Hepatocyte (in vitro differentiated cells): Measurements from ENCODE around the gene ANO1. TPM values are rescaled to one million over a fixed set of nuclear protein-coding genes. Genes with fewer than 3 reads are reported as not detected.

Experiments used
- DNase-seq: peaks from one replicate; pipeline ENCODE4 v3.0.0-alpha.2; 2016; ENCODE audit warnings: low spot score
- H2AFZ ChIP-seq: fragments of 200-600 bp; sonication (generic); 2 replicates; pipeline ENCODE4 v1.6.0; 2016; ENCODE audit warnings: antibody characterized with exemption, mild to moderate bottlenecking
- H3K27ac ChIP-seq: fragments of 200-600 bp; sonication (generic); 2 replicates; pipeline ENCODE4 v1.5.1; 2016; ENCODE audit warnings: mild to moderate bottlenecking
- H3K27me3 ChIP-seq: fragments of 200-600 bp; sonication (generic); 2 replicates; pipeline ENCODE4 v1.6.1; 2016
- H3K36me3 ChIP-seq: fragments of 200-600 bp; sonication (generic); replicated peaks from 2 replicates; pipeline ENCODE4 v1.5.1; 2016; ENCODE audit warnings: low read depth; ENCODE audit not compliant: insufficient read depth
- H3K4me1 ChIP-seq: fragments of 200-600 bp; sonication (generic); 2 replicates; pipeline ENCODE4 v1.5.1; 2016; ENCODE audit warnings: mild to moderate bottlenecking, moderate library complexity; ENCODE audit not compliant: insufficient read depth
- H3K4me2 ChIP-seq: fragments of 200-600 bp; sonication (generic); 2 replicates; pipeline ENCODE4 v1.6.0; 2016
- H3K4me3 ChIP-seq: fragments of 200-600 bp; sonication (generic); 2 replicates; pipeline ENCODE4 v1.5.1; 2016; ENCODE audit warnings: mild to moderate bottlenecking
- H3K79me2 ChIP-seq: fragments of 200-600 bp; sonication (generic); 2 replicates; pipeline ENCODE4 v1.6.0; 2017; ENCODE audit warnings: mild to moderate bottlenecking
- H3K9me2 ChIP-seq: fragments of 200-600 bp; sonication (generic); replicated peaks from 2 replicates; pipeline ENCODE4 v1.6.0; 2017; ENCODE audit warnings: mild to moderate bottlenecking; ENCODE audit not compliant: insufficient read depth
- H3K9me3 ChIP-seq: fragments of 200-600 bp; sonication (generic); 2 replicates; pipeline ENCODE4 v1.5.1; 2016; ENCODE audit warnings: low read depth, mild to moderate bottlenecking
- H4K20me1 ChIP-seq: fragments of 200-600 bp; sonication (generic); 2 replicates; pipeline ENCODE4 v1.6.0; 2016; ENCODE audit warnings: mild to moderate bottlenecking; ENCODE audit not compliant: insufficient read depth, poor library complexity, severe bottlenecking
- CTCF ChIP-seq: fragments of 200-600 bp; sonication (generic); IDR thresholded peaks from 2 replicates; pipeline ENCODE4 v1.5.1; 2016; ENCODE audit warnings: antibody characterized with exemption, mild to moderate bottlenecking; ENCODE audit not compliant: poor library complexity
- EZH2 ChIP-seq: fragments of 200-600 bp; sonication (generic); IDR thresholded peaks from 2 replicates; pipeline ENCODE4 v1.6.1; 2016; ENCODE audit warnings: antibody characterized with exemption, mild to moderate bottlenecking, borderline replicate concordance
- EZH2phosphoT487 ChIP-seq: fragments of 200-600 bp; sonication (generic); IDR thresholded peaks from one replicate; pipeline ENCODE4 v1.6.1; 2018; ENCODE audit warnings: antibody characterized with exemption, mild to moderate bottlenecking, low read depth, moderate library complexity; ENCODE audit not compliant: unreplicated experiment, severe bottlenecking
- WGBS: methylation state at CpG from one replicate; pipeline ENCODE4 v1.1.6; 2016; ENCODE audit warnings: low lambda C conversion rate; ENCODE audit errors: missing lambda C conversion rate; 5-methylcytosine and 5-hydroxymethylcytosine counted together
- polyA plus RNA-seq: library from polyadenylated mRNA; unstranded; fragments of >200 nt; fragmentation: Nextera tagmentation; extraction: Ambion mirVana; gene quantifications from 2 replicates; pipeline ENCODE4 v1.2.1, GENCODE V29; 2016
- total RNA-seq: library from RNA; depleted of rRNA; stranded (reverse); fragments of >200 nt; gene quantifications from 2 replicates; pipeline ENCODE4 v1.2.3, GENCODE V29; 2014

The ANO1 gene
- total and polyA plus RNA-seq, 2 experiments from 2014 or later = 6.2 to 12.1 TPM

- no peak overlapping the region for H3K4me2 ChIP-seq
- no peaks in the 10 kb centered on the region for H3K36me3 ChIP-seq
- no peaks in the 10 kb centered on the region for H3K79me2 ChIP-seq
- peaks cover 7% of the 10 kb centered on the region for H3K27me3 ChIP-seq
- no peaks in the 10 kb centered on the region for H3K9me2 ChIP-seq
- no peaks in the 10 kb centered on the region for H3K9me3 ChIP-seq
- H3K4me1 ChIP-seq = peaks cover 15% of the 10 kb centered on the region
- no peak overlapping the region for H3K27ac ChIP-seq
- TF ChIP-seq CTCF (no peak), EZH2phosphoT487 (no peak)
- H4K20me1 ChIP-seq = no peaks in the 10 kb centered on the region
- no peak for DNase-seq
- no peak overlapping the region for H2AFZ ChIP-seq
- no peak overlapping the region for H3K4me3 ChIP-seq
- 85% methylated on average over 6 of the region's 6 CpGs for WGBS
Observed at GRCh38 chr11:70145071-70145470, 67.0 kb downstream of the ANO1 start.

- TF ChIP-seq CTCF (no peak), EZH2 (no peak), EZH2phosphoT487 (no peak)
- peaks cover 14% of the 10 kb centered on the region for H3K4me1 ChIP-seq
- H4K20me1 ChIP-seq = no peaks in the 10 kb centered on the region
- H2AFZ ChIP-seq = no peak overlapping the region
- no peak for DNase-seq
- no peaks in the 10 kb centered on the region for H3K36me3 ChIP-seq
- H3K79me2 ChIP-seq = no peaks in the 10 kb centered on the region
- no peak overlapping the region for H3K4me3 ChIP-seq
- peaks cover 7% of the 10 kb centered on the region for H3K27me3 ChIP-seq
- no peaks in the 10 kb centered on the region for H3K9me2 ChIP-seq
- H3K4me2 ChIP-seq = no peak overlapping the region
- no peak overlapping the region for H3K27ac ChIP-seq
- H3K9me3 ChIP-seq = no peaks in the 10 kb centered on the region
- WGBS = 82% methylated on average over 4 of the region's 4 CpGs
Observed at GRCh38 chr11:70145841-70146240, 67.7 kb downstream of the ANO1 start.

GRCh38 chr11:70146299-70146698 is 68.2 kb downstream of the ANO1 start:
- Histone ChIP-seq H3K36me3 (no peaks in the 10 kb centered on the region), H3K9me3 (no peaks in the 10 kb centered on the region), H3K79me2 (no peaks in the 10 kb centered on the region), H2AFZ (no peak overlapping the region), H4K20me1 (no peaks in the 10 kb centered on the region), H3K9me2 (no peaks in the 10 kb centered on the region), H3K27ac (no peak overlapping the region), H3K4me1 (peaks cover 9% of the 10 kb centered on the region), H3K4me3 (no peak overlapping the region), H3K4me2 (no peak overlapping the region), H3K27me3 (peaks cover 7% of the 10 kb centered on the region)
- WGBS = 83% methylated on average over 10 of the region's 10 CpGs
- TF ChIP-seq EZH2phosphoT487 (no peak), CTCF (no peak)
- no peak for DNase-seq

GRCh38 chr11:70146895-70147520 is 68.9 kb downstream of the ANO1 start:
- H3K4me1 ChIP-seq = peaks cover 2% of the 10 kb centered on the region
- H3K27me3 ChIP-seq = peaks cover 5% of the 10 kb centered on the region
- no peak overlapping the region for H2AFZ ChIP-seq
- H3K4me3 ChIP-seq = no peak overlapping the region
- no peaks in the 10 kb centered on the region for H3K9me3 ChIP-seq
- H3K9me2 ChIP-seq = no peaks in the 10 kb centered on the region
- no peak overlapping the region for H3K4me2 ChIP-seq
- TF ChIP-seq EZH2 (no peak), CTCF (no peak), EZH2phosphoT487 (no peak)
- no peak overlapping the region for H3K27ac ChIP-seq
- no peak for DNase-seq
- H3K36me3 ChIP-seq = no peaks in the 10 kb centered on the region
- no peaks in the 10 kb centered on the region for H3K79me2 ChIP-seq
- H4K20me1 ChIP-seq = no peaks in the 10 kb centered on the region
- WGBS = 54% methylated on average over 14 of the region's 14 CpGs
